Caco-2 (cell line): ENCODE results near the gene KDM4C. TPM values are rescaled to one million over a fixed set of nuclear protein-coding genes. Genes with fewer than 3 reads are reported as not detected.
A peak's percentile ranks its signal among the peaks of the same experiment; 100 is the strongest.

Source experiments
- BruUV-seq: library from RNA; stranded (reverse); fragments of 400-500 nt; replicated peaks from 2 replicates; lab custom pipeline; 2021; lab: Mats Ljungman, UMichigan
- CTCF ChIA-PET: fragments of 300-600 bp; sonication (Branson Sonifier 250); formaldehyde crosslinking; loops from one replicate; lab custom pipeline; 2022; ENCODE audit warnings: antibody characterized with exemption; lab: Charles Lee
- POLR2A ChIA-PET: fragments of 300-600 bp; sonication (Branson Sonifier 250); formaldehyde crosslinking; loops from one replicate; lab custom pipeline; 2022; ENCODE audit warnings: antibody characterized with exemption; lab: Charles Lee
- DNase-seq, 2 experiments: peaks; one replicate each; pipeline versions ENCODE4 v3.0.0 to v3.0.0-alpha.2; 2020 to 2022
- H3K27me3 ChIP-seq: replicated peaks from 2 replicates; pipeline ENCODE4 v1.6.0; 2011; ENCODE audit warnings: low read length; ENCODE audit not compliant: control insufficient read depth, insufficient read depth
- H3K36me3 ChIP-seq: 2 replicates; pipeline ENCODE4 v1.5.1; 2011; ENCODE audit warnings: low read length; ENCODE audit not compliant: control insufficient read depth, insufficient read depth
- H3K4me1 ChIP-seq: fragments of 250-450 bp; sonication (Bioruptor Pico); 2 replicates; pipeline ENCODE4 v1.5.1; 2020; ENCODE audit warnings: mild to moderate bottlenecking
- H3K4me3 ChIP-seq: 2 replicates; pipeline ENCODE4 v1.5.1; 2011; ENCODE audit warnings: low read depth, mild to moderate bottlenecking, control low read depth, low read length
- H3K9me3 ChIP-seq: fragments of 250-450 bp; sonication (Bioruptor Pico); 2 replicates; pipeline ENCODE4 v1.5.1; 2020; ENCODE audit warnings: mild to moderate bottlenecking, moderate library complexity
- H3K27ac Mint-ChIP-seq: one replicate; pipeline ENCODE4 v1.8.0; 2022; ENCODE audit warnings: mixed read lengths; ENCODE audit not compliant: unreplicated experiment
- H3K27me3 Mint-ChIP-seq: one replicate; pipeline ENCODE4 v1.8.0; 2022; ENCODE audit warnings: mixed read lengths; ENCODE audit not compliant: insufficient read depth, unreplicated experiment
- H3K36me3 Mint-ChIP-seq: one replicate; pipeline ENCODE4 v1.8.0; 2022; ENCODE audit warnings: mild to moderate bottlenecking, mixed read lengths; ENCODE audit not compliant: insufficient read depth, unreplicated experiment
- H3K4me1 Mint-ChIP-seq: one replicate; pipeline ENCODE4 v1.8.0; 2022; ENCODE audit warnings: low read depth, mixed read lengths; ENCODE audit not compliant: unreplicated experiment
- H3K4me3 Mint-ChIP-seq: one replicate; pipeline ENCODE4 v1.8.0; 2022; ENCODE audit warnings: mild to moderate bottlenecking, moderate library complexity, mixed read lengths; ENCODE audit not compliant: unreplicated experiment
- H3K9me3 Mint-ChIP-seq: one replicate; pipeline ENCODE4 v1.8.0; 2022; ENCODE audit warnings: mixed read lengths; ENCODE audit not compliant: unreplicated experiment
- CTCF ChIP-seq, 2 experiments: fragments of 200-600 bp in 1 of 2; IDR thresholded peaks; 1 replicate in 1 of 2; 2 replicates in 1 of 2; pipeline versions ENCODE4 v1.5.1 to v1.8.0; 2011 to 2022; ENCODE audit warnings: antibody characterized with exemption in 1 of 2, control low read depth in 1 of 2, inconsistent platforms in 1 of 2, low read depth in 1 of 2, low read length in 1 of 2, mild to moderate bottlenecking in 1 of 2, moderate library complexity in 1 of 2; ENCODE audit not compliant: insufficient read depth in 1 of 2, severe bottlenecking in 1 of 2, unreplicated experiment in 1 of 2
- intact Hi-C: fragments of 100-400 bp; cut with micrococcal nuclease; formaldehyde crosslinking; loops from one replicate; pipeline ENCODE4 v1.10.0; 2022; ENCODE audit not compliant: unreplicated experiment
- total RNA-seq: library from RNA; stranded (reverse); gene quantifications from 2 replicates; pipeline ENCODE4 v1.2.3, GENCODE V29; 2022

The KDM4C gene
- total RNA-seq, 1 experiment from 2014 or later = 40.3 TPM

- Histone ChIP-seq H3K9me3 (no peaks in the 10 kb centered on the region), H3K36me3 (peaks cover 1% of the 10 kb centered on the region; the same call in 1 of the 2 replicates), H3K4me3 (no peak overlapping the region), H3K27me3 (no peaks in the 10 kb centered on the region), H3K4me1 (no peaks in the 10 kb centered on the region)
- Mint-ChIP-seq H3K27ac (peak overlapping the region; percentile 63), H3K36me3 (peaks cover 15% of the 10 kb centered on the region), H3K4me3 (no peak overlapping the region), H3K4me1 (peaks cover 7% of the 10 kb centered on the region), H3K27me3 (no peaks in the 10 kb centered on the region), H3K9me3 (no peaks in the 10 kb centered on the region)
- DNase-seq = no peak
- intact Hi-C loops = no loop called here
- no TSS peak for BruUV-seq
- ChIA-PET CTCF (no interaction called here), POLR2A (no interaction called here)
- TF ChIP-seq CTCF (IDR thresholded peaks at IDR 0.05; ENCODE audit: insufficient read depth in 1 of 2, low read depth in 1 of 2, low read length in 1 of 2, severe bottlenecking in 1 of 2, unreplicated experiment in 1 of 2) = no peak
Observed at GRCh38 chr9:7125231-7125630, 367.5 kb downstream of the KDM4C start.

GRCh38 chr9:7129391-7129790 lies 371.6 kb downstream of the KDM4C start:
- BruUV-seq = no TSS peak
- Histone ChIP-seq H3K4me3 (no peak overlapping the region), H3K4me1 (no peaks in the 10 kb centered on the region), H3K36me3 (peaks cover 1% of the 10 kb centered on the region; the same call in 1 of the 2 replicates), H3K9me3 (no peaks in the 10 kb centered on the region), H3K27me3 (no peaks in the 10 kb centered on the region)
- H3K4me1 Mint-ChIP-seq = peaks cover 7% of the 10 kb centered on the region
- POLR2A ChIA-PET = no interaction called here
- intact Hi-C loops = no loop called here
- H3K36me3 Mint-ChIP-seq = peaks cover 6% of the 10 kb centered on the region
- H3K4me3 Mint-ChIP-seq = no peak overlapping the region
- no peaks in the 10 kb centered on the region for H3K27me3 Mint-ChIP-seq
- no peak overlapping the region for H3K27ac Mint-ChIP-seq
- CTCF ChIA-PET = no interaction called here
- no peak for TF ChIP-seq CTCF (IDR thresholded peaks at IDR 0.05; ENCODE audit: insufficient read depth in 1 of 2, low read depth in 1 of 2, low read length in 1 of 2, severe bottlenecking in 1 of 2, unreplicated experiment in 1 of 2)
- H3K9me3 Mint-ChIP-seq = no peaks in the 10 kb centered on the region
- no peak for DNase-seq

DNA sequence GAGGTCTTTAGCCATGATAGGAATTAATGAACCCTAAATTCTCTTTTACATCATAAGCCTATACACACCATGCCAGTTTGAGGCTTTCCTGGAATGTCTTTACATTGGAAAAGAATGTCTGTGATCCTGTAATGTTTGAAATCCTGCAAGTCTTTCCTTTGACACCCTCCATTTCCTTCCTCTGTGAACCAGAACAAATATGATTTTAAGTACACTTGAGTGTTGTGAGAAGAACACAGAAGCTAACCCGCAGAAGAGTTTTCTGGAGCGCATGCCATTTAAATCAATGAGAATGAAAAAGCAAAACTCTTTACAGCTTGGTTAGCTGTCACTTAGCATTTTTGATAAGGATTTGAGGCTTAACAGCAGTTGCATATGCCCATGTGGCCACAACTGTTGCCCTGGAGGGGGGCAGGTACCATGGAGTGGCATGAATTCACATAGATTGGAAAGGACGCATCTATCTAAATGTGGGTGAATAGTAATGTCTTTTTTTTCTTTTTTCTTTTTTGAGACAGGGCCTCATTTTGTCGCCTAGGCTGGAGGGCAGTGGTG lies 372.6 kb downstream of the KDM4C start:
- DNase-seq = no peak
- ChIA-PET POLR2A (no interaction called here), CTCF (no interaction called here)
- Mint-ChIP-seq H3K9me3 (no peaks in the 10 kb centered on the region), H3K27me3 (no peaks in the 10 kb centered on the region), H3K4me3 (no peak overlapping the region), H3K36me3 (peaks cover 9% of the 10 kb centered on the region), H3K27ac (no peak overlapping the region), H3K4me1 (peaks cover under 1% of the 10 kb centered on the region)
- Histone ChIP-seq H3K4me3 (no peak overlapping the region), H3K4me1 (no peaks in the 10 kb centered on the region), H3K27me3 (no peaks in the 10 kb centered on the region), H3K9me3 (no peaks in the 10 kb centered on the region), H3K36me3 (no peaks in the 10 kb centered on the region)
- no peak for TF ChIP-seq CTCF (IDR thresholded peaks at IDR 0.05; ENCODE audit: insufficient read depth in 1 of 2, low read depth in 1 of 2, low read length in 1 of 2, severe bottlenecking in 1 of 2, unreplicated experiment in 1 of 2)
- BruUV-seq = no TSS peak
- intact Hi-C loops = no loop called here
